Measurements from ENCODE around the gene DUSP18. TPM values are rescaled to one million over a fixed set of nuclear protein-coding genes. Genes with fewer than 3 reads are reported as not detected.

Gene DUSP18
- total and polyA plus RNA-seq, 9 of the 15 experiments (the other 6 are each of a cell fraction or from before 2014, with no cell fraction given): 1.00 to 3.7 (median 1.5) TPM

DNA sequence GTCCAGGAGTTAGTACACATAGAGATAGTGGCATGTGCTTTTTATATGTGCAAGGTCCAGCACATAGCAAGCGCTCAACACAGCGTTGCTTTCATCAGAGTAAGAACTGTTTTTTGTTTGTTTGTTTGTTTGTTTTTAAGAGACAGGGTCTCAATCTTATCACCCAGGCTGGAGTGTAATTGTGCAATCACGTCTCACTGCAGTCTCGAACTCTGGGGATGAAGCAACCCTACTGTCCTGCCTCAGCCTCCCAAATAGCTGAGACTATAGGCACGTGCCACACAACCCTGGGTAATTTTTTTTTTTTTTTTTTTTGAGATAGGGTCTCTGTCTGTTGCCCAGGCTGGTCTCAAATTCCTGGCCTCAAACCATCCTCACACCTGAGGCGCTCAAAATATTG, 49.9 kb downstream of the DUSP18 start:
- ATAC-seq (no peak), FAIRE-seq (no peak), DNase-seq (ENCODE audit: extremely low read depth in 1 of 4, low spot score in 3 of 4) (no peak)
- Histone ChIP-seq H3K4me2 (ENCODE audit: insufficient read depth, low read length) (no peak overlapping the region), H3K9ac (ENCODE audit: insufficient read depth in 1 of 2, low read depth in 2 of 2, low read length in 2 of 2) (no peak overlapping the region), H3K9me1 (ENCODE audit: control insufficient read depth, insufficient read depth, low read length) (no peaks in the 10 kb centered on the region), H3K36me3 (ENCODE audit: control insufficient read depth, insufficient read depth, low read length) (no peaks in the 10 kb centered on the region), H2AFZ (ENCODE audit: low read depth, low read length) (no peak overlapping the region), H3K9me3 (replicated peaks; ENCODE audit: control insufficient read depth, insufficient read depth, low read depth, low read length) (no peaks in the 10 kb centered on the region), H3K27ac (ENCODE audit: extremely low read depth, low read depth, low read length) (no peak overlapping the region), H4K20me1 (replicated peaks; ENCODE audit: control insufficient read depth, insufficient read depth, low read length) (no peaks in the 10 kb centered on the region), H3K4me3 (no peak overlapping the region), H3K79me2 (ENCODE audit: control insufficient read depth, insufficient read depth, low read length) (no peaks in the 10 kb centered on the region), H3K4me1 (replicated peaks in 1 of 2; ENCODE audit: control insufficient read depth in 2 of 2, insufficient read depth in 2 of 2, low read length in 2 of 2) (no peaks in the 10 kb centered on the region; a peak in 2 of 5 replicates), H3K27me3 (ENCODE audit: control insufficient read depth in 2 of 2, insufficient read depth in 2 of 2, low read length in 2 of 2) (no peaks in the 10 kb centered on the region)
- in situ Hi-C loops (cut with MboI) (no loop called here), intact Hi-C loops (cut with micrococcal nuclease) (no loop called here)
- CTCF ChIA-PET (ENCODE audit: low intra/inter-chr PET ratio): no interaction called here
- 53% methylated on average over 6 of the region's 6 CpGs for WGBS (ENCODE audit: insufficient coverage, low coverage, missing lambda C conversion rate)
- BruUV-seq (replicated peaks): no TSS peak
- TF ChIP-seq CEBPB (tag; IDR thresholded peaks at IDR 0.05) (peak; percentile 75), PYGO2 (tag; IDR thresholded peaks at IDR 0.05) (no peak)
- POLR2A ChIA-PET: interaction anchor here (0.6 to 4.0 kb wide), 2 partner anchors 9 to 806 kb away, joined by 7 to 17 read pairs; no protein-coding TSS in a partner anchor

GRCh38 chr22:30615543-30615954, 52.1 kb downstream of the DUSP18 start:
- no peak for FAIRE-seq
- Histone ChIP-seq H4K20me1 (replicated peaks; ENCODE audit: control insufficient read depth, insufficient read depth, low read length) (no peaks in the 10 kb centered on the region), H3K4me1 (replicated peaks in 1 of 2; ENCODE audit: control insufficient read depth in 2 of 2, insufficient read depth in 2 of 2, low read length in 2 of 2) (no peaks in the 10 kb centered on the region; a peak in 2 of 5 replicates), H3K9ac (ENCODE audit: insufficient read depth in 1 of 2, low read depth in 2 of 2, low read length in 2 of 2) (no peak overlapping the region), H3K79me2 (ENCODE audit: control insufficient read depth, insufficient read depth, low read length) (no peaks in the 10 kb centered on the region), H3K27me3 (ENCODE audit: control insufficient read depth in 2 of 2, insufficient read depth in 2 of 2, low read length in 2 of 2) (no peaks in the 10 kb centered on the region), H3K9me3 (replicated peaks; ENCODE audit: control insufficient read depth, insufficient read depth, low read depth, low read length) (no peaks in the 10 kb centered on the region), H3K36me3 (ENCODE audit: control insufficient read depth, insufficient read depth, low read length) (no peaks in the 10 kb centered on the region), H3K9me1 (ENCODE audit: control insufficient read depth, insufficient read depth, low read length) (no peaks in the 10 kb centered on the region), H3K27ac (ENCODE audit: extremely low read depth, low read depth, low read length) (no peak overlapping the region), H2AFZ (ENCODE audit: low read depth, low read length) (no peak overlapping the region), H3K4me2 (ENCODE audit: insufficient read depth, low read length) (no peak overlapping the region), H3K4me3 (no peak overlapping the region)
- in situ Hi-C loops (cut with MboI) (no loop called here), intact Hi-C loops (cut with micrococcal nuclease) (no loop called here)
- ChIA-PET POLR2A (no interaction called here), CTCF (ENCODE audit: low intra/inter-chr PET ratio) (no interaction called here)
- DNase-seq (ENCODE audit: extremely low read depth in 1 of 4, low spot score in 3 of 4): peak in 1 of 4 experiments; percentile 7
- no peak for ATAC-seq
- 18% methylated on average over 6 of the region's 7 CpGs for WGBS (ENCODE audit: insufficient coverage, low coverage, missing lambda C conversion rate)
- no TSS peak for BruUV-seq (replicated peaks)
- TF ChIP-seq CEBPG (CRISPR knock-in tag; IDR thresholded peaks at IDR 0.05) (no peak), CEBPG (tag; conservative IDR thresholded peaks at IDR 0.05 in 1 of 2, IDR thresholded peaks at IDR 0.05 in 1 of 2) (peak in 1 of 2 experiments; percentile 29; a peak in 1 of 4 replicates), ARID4B (CRISPR knock-in tag; IDR thresholded peaks at IDR 0.05) (no peak), ELF4 (CRISPR knock-in tag; IDR thresholded peaks at IDR 0.05) (no peak), C11orf30 (IDR thresholded peaks at IDR 0.05; ENCODE audit: low read depth) (peak; percentile 98), RBM15 (IDR thresholded peaks at IDR 0.05; ENCODE audit: insufficient read depth, low read length) (no peak), NFIX (CRISPR knock-in tag; IDR thresholded peaks at IDR 0.05; ENCODE audit: low read depth) (no peak), ZNF316 (IDR thresholded peaks at IDR 0.05) (peak; percentile 99), ZNF174 (CRISPR knock-in tag; IDR thresholded peaks at IDR 0.05) (no peak)
- TF ChIP-seq, protein P1, sequence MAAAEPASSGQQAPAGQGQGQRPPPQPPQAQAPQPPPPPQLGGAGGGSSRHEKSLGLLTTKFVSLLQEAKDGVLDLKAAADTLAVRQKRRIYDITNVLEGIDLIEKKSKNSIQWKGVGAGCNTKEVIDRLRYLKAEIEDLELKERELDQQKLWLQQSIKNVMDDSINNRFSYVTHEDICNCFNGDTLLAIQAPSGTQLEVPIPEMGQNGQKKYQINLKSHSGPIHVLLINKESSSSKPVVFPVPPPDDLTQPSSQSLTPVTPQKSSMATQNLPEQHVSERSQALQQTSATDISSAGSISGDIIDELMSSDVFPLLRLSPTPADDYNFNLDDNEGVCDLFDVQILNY (CRISPR knock-in tag; IDR thresholded peaks at IDR 0.05): no peak

Measured in K562 (cell line).